ENCODE measurements around the gene BAD.

The BAD gene

DNA sequence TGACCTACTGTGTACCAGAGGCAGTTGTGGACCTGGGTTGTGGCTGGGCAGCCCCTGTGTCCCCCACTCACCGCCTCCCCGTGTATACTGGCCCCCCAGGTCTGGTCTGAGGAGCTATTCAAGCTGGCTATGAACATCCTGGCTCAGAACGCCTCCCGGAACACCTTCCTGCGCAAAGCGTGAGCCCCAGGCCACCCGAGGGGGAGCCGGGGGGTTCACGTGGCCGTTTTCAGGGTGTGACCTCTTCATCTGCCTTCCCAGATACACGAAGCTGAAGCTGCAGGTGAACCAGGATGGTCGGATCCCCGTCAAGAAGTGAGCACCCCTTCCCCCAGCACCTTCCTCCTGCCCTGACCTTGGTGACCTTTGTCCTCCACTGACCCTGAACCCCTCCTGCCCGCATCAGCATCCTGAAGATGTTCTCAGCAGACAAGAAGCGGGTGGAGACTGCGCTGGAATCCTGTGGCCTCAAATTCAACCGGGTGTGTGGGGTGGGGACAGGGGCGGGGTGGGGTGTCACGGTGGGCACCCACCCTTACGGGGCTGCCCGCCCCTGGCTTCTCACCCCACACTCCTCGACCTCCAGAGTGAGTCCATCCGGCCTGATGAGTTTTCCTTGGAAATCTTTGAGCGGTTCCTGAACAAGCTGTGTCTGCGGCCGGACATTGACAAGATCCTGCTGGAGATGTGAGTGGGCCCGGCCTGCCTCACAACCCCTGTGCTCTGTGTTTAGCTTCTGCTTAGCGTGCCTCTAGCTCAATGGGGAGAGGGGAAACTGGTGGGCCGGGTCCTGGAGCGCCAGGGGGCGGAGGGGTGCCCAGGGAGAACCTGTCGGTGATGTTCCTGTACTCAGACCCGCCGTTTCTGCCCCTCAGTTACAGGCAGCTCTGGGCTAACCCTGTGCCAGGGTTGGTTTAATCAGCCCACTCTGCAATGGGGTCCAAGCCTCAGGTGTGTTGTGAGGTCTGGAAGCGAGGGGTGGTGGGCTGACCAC is 29.0 kb downstream of the BAD start:
- no peak for ATAC-seq
- TF ChIP-seq ESRRG (CRISPR knock-in tag; IDR thresholded peaks at IDR 0.05) (no peak), BACH2 (CRISPR knock-in tag; IDR thresholded peaks at IDR 0.05; ENCODE audit: borderline replicate concordance) (no peak), RARB (CRISPR knock-in tag; IDR thresholded peaks at IDR 0.05) (no peak), ZFP30 (CRISPR knock-in tag; IDR thresholded peaks at IDR 0.05) (no peak)

DNA sequence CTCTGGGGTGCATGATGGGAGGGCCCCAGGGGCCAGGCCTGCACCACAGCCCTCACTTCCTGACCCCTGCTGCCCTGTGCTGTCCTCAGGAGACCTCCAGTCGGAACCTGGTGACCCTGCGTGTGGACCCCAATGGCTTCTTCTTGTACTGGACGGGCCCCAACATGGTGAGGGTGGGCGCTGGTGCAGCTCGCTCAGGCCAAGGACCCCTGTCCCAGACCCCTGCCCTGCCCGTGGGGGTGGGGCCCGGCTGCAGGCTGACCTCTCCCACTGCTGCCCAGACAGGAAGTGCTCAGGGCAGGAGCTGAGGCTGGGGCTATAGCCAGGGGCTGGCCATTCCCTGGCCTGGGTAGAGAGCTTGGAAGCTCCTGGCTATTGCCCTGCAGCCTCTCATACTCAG is 30.1 kb downstream of the BAD start:
- no peak for ATAC-seq
- TF ChIP-seq ISL1 (CRISPR knock-in tag; IDR thresholded peaks at IDR 0.05), result no peak
- no peak for TF ChIP-seq TCF4 (CRISPR knock-in tag; IDR thresholded peaks at IDR 0.05; ENCODE audit: borderline replicate concordance)
- no peak for TF ChIP-seq PPARA (CRISPR knock-in tag; IDR thresholded peaks at IDR 0.05; ENCODE audit: borderline replicate concordance)

DNA sequence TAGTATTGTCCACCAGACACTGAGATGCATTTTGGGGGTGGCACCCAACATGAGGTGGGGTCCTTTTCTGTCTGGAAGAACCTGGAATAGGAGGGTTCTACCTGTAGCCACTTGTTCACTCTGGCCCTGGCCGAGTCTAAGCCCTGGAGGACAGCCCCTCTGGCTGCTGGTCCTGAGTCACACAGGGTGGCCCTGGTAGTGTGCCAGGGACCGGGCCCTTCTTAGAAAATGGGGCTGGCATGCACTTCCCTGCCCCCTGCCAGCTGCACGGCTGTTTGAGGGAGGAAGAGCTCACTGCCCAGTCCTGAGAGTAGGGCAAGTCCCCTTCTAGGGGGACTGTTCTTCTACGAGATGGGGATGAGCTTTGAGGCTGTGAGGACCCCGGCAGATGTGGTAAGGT is 31.0 kb downstream of the BAD start:
- ATAC-seq, result no peak
- TF ChIP-seq ESRRG (CRISPR knock-in tag; IDR thresholded peaks at IDR 0.05), result no peak
- TF ChIP-seq GLIS3 (CRISPR knock-in tag; IDR thresholded peaks at IDR 0.05), result no peak
- TF ChIP-seq ZNF565 (CRISPR knock-in tag; conservative IDR thresholded peaks at IDR 0.05; ENCODE audit: low read depth), result no peak
- no peak for TF ChIP-seq POU6F1 (CRISPR knock-in tag; IDR thresholded peaks at IDR 0.05; ENCODE audit: borderline replicate concordance, low read depth)
- TF ChIP-seq CREB5 (CRISPR knock-in tag; IDR thresholded peaks at IDR 0.05; ENCODE audit: low read depth), result no peak
- TF ChIP-seq ZFP30 (CRISPR knock-in tag; IDR thresholded peaks at IDR 0.05), result no peak
- TF ChIP-seq CSRNP3 (CRISPR knock-in tag; IDR thresholded peaks at IDR 0.05), result no peak
- no peak for TF ChIP-seq ZFP3 (CRISPR knock-in tag; IDR thresholded peaks at IDR 0.05)
- TF ChIP-seq RARB (CRISPR knock-in tag; IDR thresholded peaks at IDR 0.05), result no peak
- no peak for TF ChIP-seq ZNF70 (CRISPR knock-in tag; IDR thresholded peaks at IDR 0.05)
- TF ChIP-seq PPARA (CRISPR knock-in tag; IDR thresholded peaks at IDR 0.05; ENCODE audit: borderline replicate concordance), result no peak
- no peak for TF ChIP-seq OSR1 (CRISPR knock-in tag; IDR thresholded peaks at IDR 0.05)
- TF ChIP-seq ARNTL (CRISPR knock-in tag; IDR thresholded peaks at IDR 0.05; ENCODE audit: borderline replicate concordance, low read depth), result no peak
- no peak for TF ChIP-seq TCF4 (CRISPR knock-in tag; IDR thresholded peaks at IDR 0.05; ENCODE audit: borderline replicate concordance)
- TF ChIP-seq PATZ1 (CRISPR knock-in tag; IDR thresholded peaks at IDR 0.05; ENCODE audit: borderline replicate concordance), result no peak
- TF ChIP-seq ZNF8 (CRISPR knock-in tag; IDR thresholded peaks at IDR 0.05), result no peak

- TF ChIP-seq RARB (CRISPR knock-in tag; IDR thresholded peaks at IDR 0.05), result no peak
- TF ChIP-seq PATZ1 (CRISPR knock-in tag; IDR thresholded peaks at IDR 0.05; ENCODE audit: borderline replicate concordance), result no peak
- no peak for TF ChIP-seq ZC3H10 (CRISPR knock-in tag; IDR thresholded peaks at IDR 0.05)
- ATAC-seq, result no peak
These were observed 31.4 kb downstream of the BAD start for GRCh38 chr11:64253043-64253442.
